T-cell (primary cell): ENCODE measurements around the gene TTC7B. TPM values are rescaled to one million over a fixed set of nuclear protein-coding genes. Genes with fewer than 3 reads are reported as not detected.

Experiments used
- ATAC-seq, 4 experiments: fragments of 200-7000 bp in 3 of 4; fragments of 150-1000 bp in 1 of 4; cut with Tn5 transposase; replicated peaks in 1 of 4; 1 replicate in 3 of 4; 2 replicates in 1 of 4; pipeline ENCODE4 v1.10.0; 2021; ENCODE audit warnings: moderate library complexity in 3 of 4, mild to moderate bottlenecking in 2 of 4, moderate number of reproducible peaks in 1 of 4
- CTCF ChIA-PET, 2 donors: fragments of 300-600 bp; sonication (Branson Sonifier 250); formaldehyde crosslinking; loops; one replicate each; lab custom pipeline; 2022; ENCODE audit warnings: antibody characterized with exemption in 2 of 2; lab: Charles Lee
- POLR2A ChIA-PET, 2 donors: fragments of 300-600 bp; sonication (Branson Sonifier 250); formaldehyde crosslinking; loops; one replicate each; lab custom pipeline; 2022; ENCODE audit warnings: antibody characterized with exemption in 2 of 2; lab: Charles Lee
- DNase-seq, 35 experiments: peaks; one replicate each; pipeline versions ENCODE4 v3.0.0 to v3.0.0-alpha.2; 2013 to 2023
- H3K27ac ChIP-seq: one replicate; pipeline ENCODE4 v1.5.1; 2013; ENCODE audit warnings: low read length
- H3K27me3 ChIP-seq, 2 experiments: replicated peaks in 1 of 2; 1 replicate in 1 of 2; 2 replicates in 1 of 2; pipeline versions ENCODE4 v1.6.1 to v1.7.0; 2013; ENCODE audit warnings: low read length in 1 of 2, mixed read lengths in 1 of 2; ENCODE audit not compliant: control insufficient read depth in 2 of 2, insufficient read depth in 2 of 2; ENCODE audit errors: extremely low read depth in 1 of 2
- H3K36me3 ChIP-seq, 2 donors: 1 replicate in 1 of 2; 2 replicates in 1 of 2; pipeline versions ENCODE4 v1.6.1 to v1.7.0; 2013; ENCODE audit warnings: low read length in 1 of 2; ENCODE audit not compliant: control insufficient read depth in 2 of 2, insufficient read depth in 1 of 2; ENCODE audit errors: extremely low read depth in 1 of 2
- H3K4me1 ChIP-seq, 2 experiments: 1 replicate in 1 of 2; 2 replicates in 1 of 2; pipeline versions ENCODE4 v1.6.1 to v1.7.0; 2013; ENCODE audit warnings: low read length in 2 of 2, mixed read lengths in 1 of 2; ENCODE audit not compliant: insufficient read depth in 2 of 2, control insufficient read depth in 1 of 2; ENCODE audit errors: extremely low read depth in 1 of 2
- H3K4me3 ChIP-seq, 2 donors: 1 replicate in 1 of 2; 2 replicates in 1 of 2; pipeline versions ENCODE4 v1.5.1 to v1.7.0; 2013; ENCODE audit warnings: mild to moderate bottlenecking in 2 of 2, low read length in 1 of 2, moderate library complexity in 1 of 2; ENCODE audit not compliant: control insufficient read depth in 1 of 2; ENCODE audit errors: extremely low read depth in 1 of 2
- H3K9me3 ChIP-seq: 2 replicates; pipeline ENCODE4 v1.7.0; 2013
- H3K27ac Mint-ChIP-seq, 2 donors: one replicate each; pipeline ENCODE4 v1.8.0; 2020 to 2021; ENCODE audit warnings: mild to moderate bottlenecking in 2 of 2, mixed read lengths in 2 of 2
- H3K27me3 Mint-ChIP-seq, 2 donors: one replicate each; pipeline ENCODE4 v1.8.0; 2021 to 2022; ENCODE audit warnings: mixed read lengths in 2 of 2
- H3K36me3 Mint-ChIP-seq: one replicate; pipeline ENCODE4 v1.8.0; 2021; ENCODE audit warnings: mixed read lengths
- H3K4me1 Mint-ChIP-seq, 3 donors: one replicate each; pipeline ENCODE4 v1.8.0; 2020 to 2022; ENCODE audit warnings: mixed read lengths in 3 of 3, mild to moderate bottlenecking in 1 of 3
- H3K4me3 Mint-ChIP-seq, 3 donors: one replicate each; pipeline ENCODE4 v1.8.0; 2020 to 2022; ENCODE audit warnings: mild to moderate bottlenecking in 3 of 3, mixed read lengths in 3 of 3, moderate library complexity in 3 of 3
- H3K9me3 Mint-ChIP-seq, 3 donors: one replicate each; pipeline ENCODE4 v1.8.0; 2020 to 2022; ENCODE audit warnings: mixed read lengths in 3 of 3
- WGBS: methylation state at CpG from one replicate; pipeline ENCODE4 v1.1.5; 2013; ENCODE audit warnings: missing lambda C conversion rate; ENCODE audit not compliant: insufficient coverage; 5-methylcytosine and 5-hydroxymethylcytosine counted together
- total RNA-seq, 35 experiments: library from RNA in 6 of 35; stranded (reverse) in 6 of 35; fragments of 120-200 nt in 1 of 35; gene quantifications; one replicate each; pipeline versions ENCODE4 v1.2.1 to v1.2.4 and lab custom pipeline; 2013 to 2026

The TTC7B gene
- total RNA-seq, 5 donors from 2014 or later (not counting 1 experiment from before 2014, with no cell fraction given) = 1.5 to 2.6 (median 1.7) TPM

GRCh38 chr14:90568405-90568804 lies 247.8 kb downstream of the TTC7B start:
- Mint-ChIP-seq H3K27me3 (no peaks in the 10 kb centered on the region), H3K36me3 (no peaks in the 10 kb centered on the region), H3K4me1 (no peaks in the 10 kb centered on the region), H3K27ac (no peak overlapping the region), H3K4me3 (no peak overlapping the region), H3K9me3 (no peaks in the 10 kb centered on the region)
- ChIA-PET CTCF (no interaction called here), POLR2A (no interaction called here)
- H3K27ac ChIP-seq = no peak overlapping the region
- no peak overlapping the region for H3K4me3 ChIP-seq
- H3K4me1 ChIP-seq = no peaks in the 10 kb centered on the region
- H3K36me3 ChIP-seq = no peaks in the 10 kb centered on the region
- DNase-seq (no peak), ATAC-seq (no peak)
- H3K27me3 ChIP-seq = no peaks in the 10 kb centered on the region
- WGBS = 90% methylated on average over 3 of the region's 3 CpGs
- no peaks in the 10 kb centered on the region for H3K9me3 ChIP-seq

GRCh38 chr14:90567991-90568390 lies 248.2 kb downstream of the TTC7B start:
- H3K4me1 ChIP-seq = no peaks in the 10 kb centered on the region
- DNase-seq = no peak
- Mint-ChIP-seq H3K27ac (no peak overlapping the region), H3K4me1 (no peaks in the 10 kb centered on the region), H3K4me3 (no peak overlapping the region), H3K36me3 (no peaks in the 10 kb centered on the region), H3K27me3 (no peaks in the 10 kb centered on the region), H3K9me3 (no peaks in the 10 kb centered on the region)
- H3K27ac ChIP-seq = no peak overlapping the region
- no peak overlapping the region for H3K4me3 ChIP-seq
- WGBS = 83% methylated on average over 1 of the region's 7 CpGs
- no peak for ATAC-seq
- no peaks in the 10 kb centered on the region for H3K27me3 ChIP-seq
- no peaks in the 10 kb centered on the region for H3K36me3 ChIP-seq
- H3K9me3 ChIP-seq = no peaks in the 10 kb centered on the region
- POLR2A ChIA-PET = no interaction called here
- CTCF ChIA-PET = no interaction called here

GRCh38 chr14:90567191-90567590 lies 249.0 kb downstream of the TTC7B start:
- Mint-ChIP-seq H3K4me1 (no peaks in the 10 kb centered on the region), H3K36me3 (no peaks in the 10 kb centered on the region)
- 81% methylated on average over 10 of the region's 11 CpGs for WGBS

GRCh38 chr14:90566481-90566880 lies 249.7 kb downstream of the TTC7B start:
- no peaks in the 10 kb centered on the region for H3K27me3 ChIP-seq

More at GRCh38 chr14:90567191-90567590, 249.0 kb downstream of the TTC7B start:
- no peaks in the 10 kb centered on the region for H3K9me3 ChIP-seq
- H3K36me3 ChIP-seq = no peaks in the 10 kb centered on the region
- H3K27me3 ChIP-seq = no peaks in the 10 kb centered on the region
- ATAC-seq = no peak
- ChIA-PET CTCF (no interaction called here), POLR2A (no interaction called here)
- no peak for DNase-seq
- no peaks in the 10 kb centered on the region for H3K4me1 ChIP-seq
- H3K27ac ChIP-seq = no peak overlapping the region
- no peaks in the 10 kb centered on the region for H3K9me3 Mint-ChIP-seq
- no peak overlapping the region for H3K27ac Mint-ChIP-seq
- H3K4me3 Mint-ChIP-seq = no peak overlapping the region
- H3K27me3 Mint-ChIP-seq = no peaks in the 10 kb centered on the region
- H3K4me3 ChIP-seq = no peak overlapping the region

GRCh38 chr14:90564496-90564895 lies 251.7 kb downstream of the TTC7B start:
- H3K4me1 Mint-ChIP-seq = no peaks in the 10 kb centered on the region
- DNase-seq (no peak), ATAC-seq (no peak)
- H3K4me3 ChIP-seq = no peak overlapping the region
- no peaks in the 10 kb centered on the region for H3K4me1 ChIP-seq
- ChIA-PET POLR2A (no interaction called here), CTCF (no interaction called here)
- H3K36me3 Mint-ChIP-seq = no peaks in the 10 kb centered on the region
- H3K27ac ChIP-seq = no peak overlapping the region
- WGBS = 90% methylated on average over 2 of the region's 4 CpGs
- H3K4me3 Mint-ChIP-seq = no peak overlapping the region
- H3K36me3 ChIP-seq = no peaks in the 10 kb centered on the region
- H3K27ac Mint-ChIP-seq = no peak overlapping the region
- no peaks in the 10 kb centered on the region for H3K9me3 Mint-ChIP-seq
- no peaks in the 10 kb centered on the region for H3K9me3 ChIP-seq
- H3K27me3 ChIP-seq = peaks cover 0 to 4% of the 10 kb centered on the region in 2 experiments
- no peaks in the 10 kb centered on the region for H3K27me3 Mint-ChIP-seq

More at GRCh38 chr14:90566481-90566880, 249.7 kb downstream of the TTC7B start:
- H3K9me3 ChIP-seq = no peaks in the 10 kb centered on the region
- ATAC-seq = no peak
- H3K27me3 Mint-ChIP-seq = no peaks in the 10 kb centered on the region
- no peak overlapping the region for H3K4me3 ChIP-seq
- POLR2A ChIA-PET = no interaction called here
- CTCF ChIA-PET = no interaction called here
- no peaks in the 10 kb centered on the region for H3K36me3 Mint-ChIP-seq
- no CpG with 5 or more reads among the region's 4 CpGs for WGBS
- no peaks in the 10 kb centered on the region for H3K4me1 Mint-ChIP-seq
- H3K9me3 Mint-ChIP-seq = no peaks in the 10 kb centered on the region
- H3K4me1 ChIP-seq = no peaks in the 10 kb centered on the region
- H3K36me3 ChIP-seq = no peaks in the 10 kb centered on the region
- H3K27ac Mint-ChIP-seq = no peak overlapping the region
- DNase-seq = no peak
- no peak overlapping the region for H3K4me3 Mint-ChIP-seq
- H3K27ac ChIP-seq = no peak overlapping the region

DNA sequence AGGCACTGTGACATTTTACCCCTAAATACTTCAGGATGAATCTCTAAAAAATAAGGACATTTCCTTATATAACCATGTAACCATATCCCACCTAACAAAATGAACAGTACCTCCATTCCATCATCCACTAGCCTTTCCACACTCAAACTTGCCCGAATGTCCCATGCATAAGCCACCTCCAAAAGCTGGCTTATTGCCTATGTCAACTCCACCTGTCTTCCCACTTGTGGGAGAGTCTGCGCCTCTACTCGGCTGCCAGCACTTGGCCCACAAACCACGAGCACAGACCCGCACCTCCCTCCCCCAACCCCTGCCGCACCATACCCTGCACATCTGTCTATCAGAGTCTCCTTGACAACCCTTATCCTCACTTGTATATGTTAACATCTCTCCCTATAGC lies 253.6 kb downstream of the TTC7B start:
- CTCF ChIA-PET = no interaction called here
- Mint-ChIP-seq H3K36me3 (no peaks in the 10 kb centered on the region), H3K4me3 (no peak overlapping the region), H3K9me3 (no peaks in the 10 kb centered on the region), H3K4me1 (no peaks in the 10 kb centered on the region), H3K27ac (no peak overlapping the region), H3K27me3 (no peaks in the 10 kb centered on the region)
- Histone ChIP-seq H3K27me3 (peaks cover 0 to 4% of the 10 kb centered on the region in 2 experiments), H3K4me3 (no peak overlapping the region), H3K4me1 (no peaks in the 10 kb centered on the region), H3K9me3 (no peaks in the 10 kb centered on the region), H3K27ac (no peak overlapping the region), H3K36me3 (no peaks in the 10 kb centered on the region)
- POLR2A ChIA-PET = no interaction called here
- no peak for DNase-seq
- no peak for ATAC-seq
- WGBS = 34% methylated on average over 3 of the region's 6 CpGs

DNA sequence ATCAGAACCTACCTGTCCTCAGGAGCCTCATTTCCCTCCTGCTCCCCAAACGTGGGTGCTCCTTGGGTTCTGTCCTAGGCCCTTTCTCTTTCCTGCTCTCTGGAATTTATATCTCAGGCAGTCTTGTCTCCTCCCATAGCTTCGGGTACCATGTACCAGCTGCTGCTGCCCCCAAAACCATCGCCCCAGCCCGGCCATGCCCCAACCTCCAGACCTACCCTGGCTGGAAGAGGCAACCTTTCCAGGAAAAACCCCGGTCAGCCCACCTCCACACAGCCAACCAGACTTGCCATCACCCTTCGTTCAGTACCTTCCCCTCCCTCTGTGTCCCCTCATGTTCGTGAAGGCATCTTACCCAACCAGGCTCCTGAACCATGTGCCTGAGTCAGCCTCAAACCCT lies 254.3 kb downstream of the TTC7B start:
- H3K27ac Mint-ChIP-seq = no peak overlapping the region
- ChIA-PET POLR2A (no interaction called here), CTCF (no interaction called here)
- Histone ChIP-seq H3K9me3 (no peaks in the 10 kb centered on the region), H3K36me3 (no peaks in the 10 kb centered on the region), H3K4me1 (no peaks in the 10 kb centered on the region), H3K27ac (no peak overlapping the region), H3K27me3 (peaks cover 0 to 4% of the 10 kb centered on the region in 2 experiments), H3K4me3 (no peak overlapping the region)
- H3K4me1 Mint-ChIP-seq = no peaks in the 10 kb centered on the region
- 84% methylated on average over 7 of the region's 7 CpGs for WGBS
- no peaks in the 10 kb centered on the region for H3K9me3 Mint-ChIP-seq
- no peaks in the 10 kb centered on the region for H3K36me3 Mint-ChIP-seq
- no peaks in the 10 kb centered on the region for H3K27me3 Mint-ChIP-seq
- H3K4me3 Mint-ChIP-seq = no peak overlapping the region
- ATAC-seq (no peak), DNase-seq (no peak)
